HG03565 (cell line): Measurements from ENCODE around the gene CACNB1.
"Not testable (repeated sequence)": the region's sequence is repeated elsewhere in the genome, so short reads cannot be mapped to it uniquely, and the experiment has no call there.

ENCODE experiments used
- ATAC-seq: cut with Tn5 transposase; IDR thresholded peaks from one replicate; pipeline ENCODE4 v1.9.1; 2021; ENCODE audit warnings: mild to moderate bottlenecking, moderate library complexity; ENCODE audit not compliant: unreplicated experiment

The CACNB1 gene

DNA sequence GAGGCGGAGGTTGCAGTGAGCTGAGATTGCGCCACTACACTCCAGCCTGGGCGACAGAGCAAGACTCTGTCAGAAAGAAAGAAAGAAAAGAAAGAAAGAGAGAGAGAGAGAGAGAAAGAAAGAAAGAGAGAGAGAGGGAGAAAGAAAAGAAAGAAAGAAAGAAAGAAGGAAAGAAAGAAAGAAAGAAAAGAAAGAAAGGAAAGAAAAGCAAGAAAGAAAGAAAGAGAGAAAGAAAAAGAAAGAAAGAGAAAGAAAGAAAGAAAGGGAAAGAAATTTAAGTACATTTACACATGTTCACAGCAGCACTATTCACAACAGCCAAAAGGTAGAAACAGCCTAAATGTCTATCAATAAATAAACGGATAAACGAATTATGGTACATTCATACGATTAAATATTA is 67.9 kb downstream of the CACNB1 start:
- not testable (repeated sequence) for ATAC-seq

DNA sequence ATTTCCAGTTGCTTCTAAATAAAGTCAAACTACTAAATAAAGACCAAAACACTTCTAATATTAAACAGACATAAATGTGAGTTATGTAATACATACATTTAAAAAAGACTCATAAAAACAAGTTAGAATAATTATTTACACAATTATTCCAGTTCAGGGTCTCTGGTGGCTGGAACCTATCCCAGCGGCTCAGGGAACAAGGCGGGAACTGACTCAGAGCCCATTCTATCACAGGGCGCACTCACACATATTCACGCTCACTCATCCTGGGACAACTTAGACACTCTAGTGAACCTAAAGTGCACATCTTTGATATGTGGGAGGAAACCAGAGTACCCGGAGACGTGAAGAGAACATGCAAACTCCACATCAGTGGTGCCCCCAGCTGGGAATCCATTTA is 71.0 kb downstream of the CACNB1 start:
- no peak for ATAC-seq

- no peak for ATAC-seq
Measured at GRCh38 chr17:39125143-39125875, 72.2 kb downstream of the CACNB1 start.

- ATAC-seq: no peak
Measured at GRCh38 chr17:39123627-39124026, 73.8 kb downstream of the CACNB1 start.
